Natural killer cell (primary cell): Measurements from ENCODE around the gene CENPU. TPM values are rescaled to one million over a fixed set of nuclear protein-coding genes. Genes with fewer than 3 reads are reported as not detected.

ENCODE experiments used
- ATAC-seq, 3 donors: fragments of 150-1000 bp in 2 of 3; fragments of 200-7000 bp in 1 of 3; cut with Tn5 transposase; 1 replicate in 1 of 3; 2 replicates in 2 of 3; pipeline ENCODE4 v1.10.0; 2021; ENCODE audit warnings: mild to moderate bottlenecking in 2 of 3, moderate library complexity in 2 of 3
- DNase-seq, 2 donors: peaks; one replicate each; pipeline versions ENCODE4 v3.0.0 to v3.0.0-alpha.2; 2013 to 2021; ENCODE audit warnings: mixed read lengths in 1 of 2
- H3K27ac ChIP-seq: one replicate; pipeline ENCODE4 v1.5.1; 2013; ENCODE audit warnings: mild to moderate bottlenecking, low read length
- H3K27me3 ChIP-seq: one replicate; pipeline ENCODE4 v1.6.1; 2013; ENCODE audit warnings: low read length; ENCODE audit not compliant: control insufficient read depth, insufficient read depth
- H3K36me3 ChIP-seq: one replicate; pipeline ENCODE4 v1.6.1; 2013; ENCODE audit warnings: low read length; ENCODE audit not compliant: control insufficient read depth, insufficient read depth
- H3K4me1 ChIP-seq: one replicate; pipeline ENCODE4 v1.6.1; 2013; ENCODE audit warnings: low read length; ENCODE audit not compliant: control insufficient read depth, insufficient read depth
- H3K4me3 ChIP-seq: one replicate; pipeline ENCODE4 v1.5.1; 2013; ENCODE audit warnings: low read length
- H3K9me3 ChIP-seq: one replicate; pipeline ENCODE4 v1.6.1; 2013; ENCODE audit warnings: low read length; ENCODE audit not compliant: control insufficient read depth, insufficient read depth
- H3K27ac Mint-ChIP-seq, 2 donors: one replicate each; pipeline ENCODE4 v1.8.0; 2022; ENCODE audit warnings: mild to moderate bottlenecking in 2 of 2, mixed read lengths in 2 of 2, moderate library complexity in 1 of 2
- H3K27me3 Mint-ChIP-seq, 2 donors: one replicate each; pipeline ENCODE4 v1.8.0; 2022; ENCODE audit warnings: low read depth in 2 of 2, mixed read lengths in 2 of 2
- H3K36me3 Mint-ChIP-seq: one replicate; pipeline ENCODE4 v1.8.0; 2022; ENCODE audit warnings: mixed read lengths
- H3K4me1 Mint-ChIP-seq, 2 donors: one replicate each; pipeline ENCODE4 v1.8.0; 2022; ENCODE audit warnings: mixed read lengths in 2 of 2
- H3K4me3 Mint-ChIP-seq: one replicate; pipeline ENCODE4 v1.8.0; 2022; ENCODE audit warnings: mild to moderate bottlenecking, moderate library complexity, mixed read lengths
- H3K9me3 Mint-ChIP-seq, 2 donors: one replicate each; pipeline ENCODE4 v1.8.0; 2022; ENCODE audit warnings: mixed read lengths in 2 of 2
- CTCF ChIP-seq: fragments of 200-600 bp; IDR thresholded peaks from one replicate; pipeline ENCODE4 v1.8.0; 2022; ENCODE audit warnings: antibody characterized with exemption
- WGBS: methylation state at CpG from one replicate; pipeline ENCODE4 v1.1.7; 2013; ENCODE audit warnings: missing lambda C conversion rate; ENCODE audit not compliant: insufficient coverage; 5-methylcytosine and 5-hydroxymethylcytosine counted together
- intact Hi-C: fragments of 100-400 bp; cut with micrococcal nuclease; formaldehyde crosslinking; loops from one replicate; pipeline ENCODE4 v1.14.2; 2022
- total RNA-seq, 4 donors: library from RNA; stranded (reverse); fragments of 120-200 nt in 1 of 4; gene quantifications; one replicate each; pipeline versions ENCODE4 v1.2.3 to v1.2.4, GENCODE V29; 2013 to 2022

The CENPU gene
- total RNA-seq, 3 donors from 2014 or later (not counting 1 experiment from before 2014, with no cell fraction given) = 6.5 to 12.1 (median 10.3) TPM

- peaks cover 25% of the 10 kb centered on the region for H3K36me3 ChIP-seq
- H3K4me3 Mint-ChIP-seq = no peak overlapping the region
- no peaks in the 10 kb centered on the region for H3K9me3 ChIP-seq
- DNase-seq = no peak
- H3K4me1 Mint-ChIP-seq = peaks cover 26 to 27% of the 10 kb centered on the region in 2 donors
- H3K27ac Mint-ChIP-seq = no peak overlapping the region
- peak in 1 of 3 donors; percentile 33 for ATAC-seq
- no peak for TF ChIP-seq CTCF
- no peaks in the 10 kb centered on the region for H3K9me3 Mint-ChIP-seq
- no peak overlapping the region for H3K27ac ChIP-seq
- H3K4me3 ChIP-seq = no peak overlapping the region
- intact Hi-C loops = no loop called here
- H3K27me3 Mint-ChIP-seq = no peaks in the 10 kb centered on the region
- H3K36me3 Mint-ChIP-seq = no peaks in the 10 kb centered on the region
- no peaks in the 10 kb centered on the region for H3K27me3 ChIP-seq
- WGBS = 97% methylated on average over 6 of the region's 6 CpGs
- H3K4me1 ChIP-seq = peaks cover 23% of the 10 kb centered on the region
These were observed 61.2 kb downstream of the CENPU start for GRCh38 chr4:184672741-184673140.

GRCh38 chr4:184671101-184671500 lies 62.8 kb downstream of the CENPU start:
- H3K36me3 ChIP-seq = peaks cover 25% of the 10 kb centered on the region
- Mint-ChIP-seq H3K36me3 (no peaks in the 10 kb centered on the region), H3K27me3 (no peaks in the 10 kb centered on the region), H3K9me3 (no peaks in the 10 kb centered on the region), H3K4me1 (peaks cover 33% of the 10 kb centered on the region in 2 donors), H3K4me3 (peak overlapping the region; percentile 31), H3K27ac (peak overlapping the region in 1 of 2 donors; percentile 97)
- 99% methylated on average over 8 of the region's 9 CpGs for WGBS
- no peak for DNase-seq
- ATAC-seq = no peak
- no peak overlapping the region for H3K27ac ChIP-seq
- peaks cover 28% of the 10 kb centered on the region for H3K4me1 ChIP-seq
- H3K27me3 ChIP-seq = no peaks in the 10 kb centered on the region
- H3K9me3 ChIP-seq = no peaks in the 10 kb centered on the region
- no peak for TF ChIP-seq CTCF
- intact Hi-C loops = no loop called here
- no peak overlapping the region for H3K4me3 ChIP-seq

- Histone ChIP-seq H3K36me3 (peaks cover 19% of the 10 kb centered on the region), H3K4me3 (no peak overlapping the region), H3K27ac (peak overlapping the region; percentile 87), H3K4me1 (peaks cover 28% of the 10 kb centered on the region), H3K27me3 (no peaks in the 10 kb centered on the region), H3K9me3 (no peaks in the 10 kb centered on the region)
- peaks cover 33 to 38% of the 10 kb centered on the region in 2 donors for H3K4me1 Mint-ChIP-seq
- ATAC-seq = no peak
- no peaks in the 10 kb centered on the region for H3K9me3 Mint-ChIP-seq
- WGBS = 88% methylated on average over 7 of the region's 7 CpGs
- H3K4me3 Mint-ChIP-seq = peak overlapping the region; percentile 59
- no peaks in the 10 kb centered on the region for H3K27me3 Mint-ChIP-seq
- DNase-seq = no peak
- intact Hi-C loops = no loop called here
- H3K36me3 Mint-ChIP-seq = no peaks in the 10 kb centered on the region
- H3K27ac Mint-ChIP-seq = peak overlapping the region; percentile 93 to 97
- TF ChIP-seq CTCF = no peak
These were observed 64.6 kb downstream of the CENPU start for GRCh38 chr4:184669251-184669650.

GRCh38 chr4:184668511-184669114 lies 65.3 kb downstream of the CENPU start:
- Mint-ChIP-seq H3K4me3 (peak overlapping the region; percentile 83), H3K36me3 (no peaks in the 10 kb centered on the region), H3K27ac (peak overlapping the region; percentile 93 to 97), H3K4me1 (peaks cover 33 to 38% of the 10 kb centered on the region in 2 donors), H3K27me3 (no peaks in the 10 kb centered on the region), H3K9me3 (no peaks in the 10 kb centered on the region)
- intact Hi-C loops = no loop called here
- H3K4me1 ChIP-seq = peaks cover 28% of the 10 kb centered on the region
- H3K27me3 ChIP-seq = no peaks in the 10 kb centered on the region
- 61% methylated on average over 9 of the region's 9 CpGs for WGBS
- ATAC-seq (peak; percentile 88 to 91 (median 90)), DNase-seq (peak in 1 of 2 donors; percentile 54)
- no peaks in the 10 kb centered on the region for H3K9me3 ChIP-seq
- no peak for TF ChIP-seq CTCF
- H3K36me3 ChIP-seq = peaks cover 14% of the 10 kb centered on the region
- H3K4me3 ChIP-seq = no peak overlapping the region
- H3K27ac ChIP-seq = peak overlapping the region; percentile 87
